PC-9 (cell line): ENCODE data around the gene A4GALT. TPM values are rescaled to one million over a fixed set of nuclear protein-coding genes. Genes with fewer than 3 reads are reported as not detected.
A peak's percentile ranks its signal among the peaks of the same experiment; 100 is the strongest.
"Not testable (repeated sequence)": the region's sequence is repeated elsewhere in the genome, so short reads cannot be mapped to it uniquely, and the experiment has no call there.

ENCODE experiments used
- BruUV-seq: library from RNA; stranded (reverse); fragments of 400-500 nt; replicated peaks from 2 replicates; lab custom pipeline; 2021; lab: Mats Ljungman, UMichigan
- CTCF ChIA-PET: fragments of 300-600 bp; sonication (Branson Sonifier 250); formaldehyde crosslinking; loops from one replicate; lab custom pipeline; 2022; ENCODE audit warnings: antibody characterized with exemption; lab: Charles Lee
- POLR2A ChIA-PET: fragments of 300-600 bp; sonication (Branson Sonifier 250); formaldehyde crosslinking; loops from one replicate; lab custom pipeline; 2022; ENCODE audit warnings: antibody characterized with exemption; ENCODE audit not compliant: unreplicated experiment; lab: Charles Lee
- DNase-seq, 2 experiments: peaks; one replicate each; pipeline versions ENCODE4 v3.0.0 to v3.0.0-alpha.2; 2015 to 2022; ENCODE audit warnings: mixed read lengths in 1 of 2
- H2AFZ ChIP-seq: fragments of 200-600 bp; sonication (generic); 2 replicates; pipeline ENCODE4 v1.8.1; 2017; ENCODE audit warnings: antibody characterized with exemption
- H3F3A ChIP-seq: fragments of 200-600 bp; sonication (generic); 2 replicates; pipeline ENCODE4 v1.8.1; 2017; ENCODE audit warnings: antibody characterized with exemption, mild to moderate bottlenecking, low read depth; ENCODE audit not compliant: insufficient read depth
- H3K27ac ChIP-seq: fragments of 200-600 bp; sonication (generic); 2 replicates; pipeline ENCODE4 v1.6.1; 2016; ENCODE audit warnings: mixed run types
- H3K27me3 ChIP-seq: fragments of 200-600 bp; sonication (generic); 2 replicates; pipeline ENCODE4 v1.6.1; 2016; ENCODE audit warnings: low read depth, mixed run types; ENCODE audit not compliant: insufficient read depth
- H3K36me3 ChIP-seq: fragments of 200-600 bp; sonication (generic); 2 replicates; pipeline ENCODE4 v1.6.1; 2016; ENCODE audit warnings: low read depth, mixed run types
- H3K4me1 ChIP-seq: fragments of 200-600 bp; sonication (generic); replicated peaks from 2 replicates; pipeline ENCODE4 v1.6.1; 2016; ENCODE audit warnings: mixed run types; ENCODE audit not compliant: insufficient read depth
- H3K4me2 ChIP-seq: fragments of 200-600 bp; sonication (generic); 2 replicates; pipeline ENCODE4 v1.6.1; 2017; ENCODE audit warnings: mixed run types
- H3K4me3 ChIP-seq: fragments of 200-600 bp; sonication (generic); 2 replicates; pipeline ENCODE4 v1.6.1; 2016; ENCODE audit warnings: mixed run types
- H3K79me2 ChIP-seq: fragments of 200-600 bp; sonication (generic); 2 replicates; pipeline ENCODE4 v1.6.1; 2017; ENCODE audit warnings: low read depth, mixed run types
- H3K9me2 ChIP-seq: fragments of 200-600 bp; sonication (generic); 2 replicates; pipeline ENCODE4 v1.8.1; 2017; ENCODE audit warnings: mild to moderate bottlenecking; ENCODE audit not compliant: insufficient read depth
- H3K9me3 ChIP-seq: fragments of 200-600 bp; sonication (generic); 2 replicates; pipeline ENCODE4 v1.8.1; 2016; ENCODE audit warnings: low read depth; ENCODE audit not compliant: insufficient read depth
- H4K20me1 ChIP-seq: fragments of 200-600 bp; sonication (generic); 2 replicates; pipeline ENCODE4 v1.8.1; 2017; ENCODE audit not compliant: insufficient read depth
- CTCF ChIP-seq: fragments of 200-600 bp; sonication (generic); conservative IDR thresholded peaks from 2 replicates; pipeline ENCODE4 v1.6.1; 2017; ENCODE audit warnings: mixed run types, antibody characterized with exemption, mild to moderate bottlenecking, moderate library complexity
- EZH2 ChIP-seq: fragments of 200-600 bp; sonication (generic); IDR thresholded peaks from 2 replicates; pipeline ENCODE4 v1.8.0; 2017; ENCODE audit warnings: antibody characterized with exemption, low read depth
- intact Hi-C: fragments of 100-400 bp; cut with micrococcal nuclease; formaldehyde crosslinking; loops from one replicate; pipeline ENCODE4 v1.10.0; 2022; ENCODE audit not compliant: unreplicated experiment
- total RNA-seq: library from RNA; stranded (reverse); gene quantifications from 2 replicates; pipeline ENCODE4 v1.2.3, GENCODE V29; 2021

A4GALT gene
- total RNA-seq, 1 experiment from 2014 or later = 17.1 TPM

GRCh38 chr22:42742940-42743339 is 22.3 kb upstream of the A4GALT start:
- CTCF ChIA-PET = interaction anchor here (0.5 kb wide), 1 partner anchor 37 kb away, joined by 5 read pairs; no protein-coding TSS in a partner anchor
- H3K27me3 ChIP-seq = no peaks in the 10 kb centered on the region

GRCh38 chr22:42740320-42740719 is 19.6 kb upstream of the A4GALT start:
- H3K9me3 ChIP-seq, H3K79me2 ChIP-seq, H2AFZ ChIP-seq, H3K9me2 ChIP-seq, H4K20me1 ChIP-seq, H3K27me3 ChIP-seq, H3K36me3 ChIP-seq, BruUV-seq, CTCF ChIA-PET, H3K4me3 ChIP-seq: not testable (repeated sequence)
- H3K27ac ChIP-seq = peak overlapping the region; percentile 74
- peak; percentile 73 to 93 for DNase-seq
- intact Hi-C loops = loop anchor here (5.0 kb wide), 1 partner anchor 53 kb away; no protein-coding TSS in a partner anchor
- peaks cover 50% of the 10 kb centered on the region for H3K4me1 ChIP-seq
- POLR2A ChIA-PET = interaction anchor here (0.7 kb wide), 1 partner anchor 103 kb away, joined by 10 read pairs; no protein-coding TSS in a partner anchor
- H3F3A ChIP-seq = peaks cover 44% of the 10 kb centered on the region
- H3K4me2 ChIP-seq = peak overlapping the region; percentile 56

More at GRCh38 chr22:42742940-42743339, 22.3 kb upstream of the A4GALT start:
- Histone ChIP-seq H3K9me3 (no peaks in the 10 kb centered on the region), H3K4me3 (no peak overlapping the region), H3F3A (peaks cover 41% of the 10 kb centered on the region), H4K20me1 (no peaks in the 10 kb centered on the region), H2AFZ (no peak overlapping the region), H3K9me2 (no peaks in the 10 kb centered on the region), H3K4me1 (peaks cover 54% of the 10 kb centered on the region), H3K79me2 (no peaks in the 10 kb centered on the region), H3K36me3 (no peaks in the 10 kb centered on the region), H3K4me2 (no peak overlapping the region), H3K27ac (no peak overlapping the region)
- no TSS peak for BruUV-seq
- intact Hi-C loops = loop anchor here (5.0 kb wide), 1 partner anchor 56 kb away; no protein-coding TSS in a partner anchor
- DNase-seq = no peak
- TF ChIP-seq CTCF (no peak), EZH2 (no peak)
- POLR2A ChIA-PET = no interaction called here

- Histone ChIP-seq H3K4me3 (no peak overlapping the region), H2AFZ (no peak overlapping the region), H3K27ac (no peak overlapping the region), H3K79me2 (no peaks in the 10 kb centered on the region), H3K9me2 (no peaks in the 10 kb centered on the region), H3K4me2 (no peak overlapping the region), H3K9me3 (no peaks in the 10 kb centered on the region), H3K4me1 (peaks cover 12% of the 10 kb centered on the region), H3K27me3 (no peaks in the 10 kb centered on the region), H4K20me1 (no peaks in the 10 kb centered on the region), H3K36me3 (no peaks in the 10 kb centered on the region), H3F3A (peaks cover 33% of the 10 kb centered on the region; the same call in 1 of the 2 replicates)
- DNase-seq = no peak
- no TSS peak for BruUV-seq
- intact Hi-C loops = no loop called here
- TF ChIP-seq CTCF = no peak
- no peak for TF ChIP-seq EZH2
- ChIA-PET CTCF (no interaction called here), POLR2A (no interaction called here)
These were observed 13.7 kb upstream of the A4GALT start for GRCh38 chr22:42734406-42734805.

GRCh38 chr22:42733394-42733793 is 12.7 kb upstream of the A4GALT start:
- intact Hi-C loops, H3K27me3 ChIP-seq, H3K4me1 ChIP-seq, H3K9me2 ChIP-seq, H3K4me2 ChIP-seq, BruUV-seq, H3K79me2 ChIP-seq, H3K9me3 ChIP-seq, H3K4me3 ChIP-seq, POLR2A ChIA-PET, H2AFZ ChIP-seq, DNase-seq, H3K27ac ChIP-seq, H4K20me1 ChIP-seq, CTCF ChIA-PET, H3K36me3 ChIP-seq: not testable (repeated sequence)
- peaks cover 38% of the 10 kb centered on the region; the same call in 1 of the 2 replicates for H3F3A ChIP-seq
